GM23338 (cell line): ENCODE measurements around the gene TMEM140. TPM values are rescaled to one million over a fixed set of nuclear protein-coding genes. Genes with fewer than 3 reads are reported as not detected.

Experiments used
- ATAC-seq: fragments of 200-7000 bp; cut with Tn5 transposase; 3 replicates; pipeline ENCODE4 v1.9.1; 2020
- DNase-seq: peaks from one replicate; pipeline ENCODE4 v3.0.0-alpha.2; 2015; ENCODE audit warnings: low spot score
- H2AFZ ChIP-seq: fragments of 200-600 bp; sonication (generic); 2 replicates; pipeline ENCODE4 v1.8.0; 2016; ENCODE audit warnings: antibody characterized with exemption, mild to moderate bottlenecking, moderate library complexity
- H3F3A ChIP-seq: fragments of 200-600 bp; sonication (generic); replicated peaks from 2 replicates; pipeline ENCODE4 v1.8.0; 2017; ENCODE audit warnings: antibody characterized with exemption, mixed run types, low read depth
- H3K27ac ChIP-seq: fragments of 200-600 bp; sonication (generic); 2 replicates; pipeline ENCODE4 v1.6.1; 2016; ENCODE audit warnings: low read depth
- H3K27me3 ChIP-seq: fragments of 200-600 bp; sonication (generic); 2 replicates; pipeline ENCODE4 v1.8.0; 2016; ENCODE audit warnings: mild to moderate bottlenecking, mixed run types, moderate library complexity; ENCODE audit not compliant: insufficient read depth
- H3K36me3 ChIP-seq: fragments of 200-600 bp; sonication (generic); 2 replicates; pipeline ENCODE4 v1.8.0; 2016; ENCODE audit warnings: mild to moderate bottlenecking; ENCODE audit not compliant: insufficient read depth
- H3K4me1 ChIP-seq: fragments of 200-600 bp; sonication (generic); 2 replicates; pipeline ENCODE4 v1.8.0; 2016; ENCODE audit warnings: mild to moderate bottlenecking, moderate library complexity; ENCODE audit not compliant: insufficient read depth
- H3K4me2 ChIP-seq: fragments of 200-600 bp; sonication (generic); 2 replicates; pipeline ENCODE4 v1.7.1; 2017; ENCODE audit warnings: mixed run types
- H3K4me3 ChIP-seq: fragments of 200-600 bp; sonication (generic); 2 replicates; pipeline ENCODE4 v1.6.1; 2016; ENCODE audit warnings: mixed run types
- H3K79me2 ChIP-seq: fragments of 200-600 bp; sonication (generic); replicated peaks from 2 replicates; pipeline ENCODE4 v1.8.0; 2017; ENCODE audit warnings: mild to moderate bottlenecking; ENCODE audit not compliant: insufficient read depth
- H3K9me2 ChIP-seq: fragments of 200-600 bp; sonication (generic); 2 replicates; pipeline ENCODE4 v1.8.0; 2017; ENCODE audit not compliant: insufficient read depth
- H4K20me1 ChIP-seq: fragments of 200-600 bp; sonication (generic); replicated peaks from 2 replicates; pipeline ENCODE4 v1.8.0; 2017; ENCODE audit warnings: mild to moderate bottlenecking; ENCODE audit not compliant: insufficient read depth
- H3K27ac Mint-ChIP-seq: 2 replicates; pipeline ENCODE4 v1.8.0; 2020; ENCODE audit warnings: inconsistent platforms, mild to moderate bottlenecking, moderate library complexity, mixed read lengths
- H3K27me3 Mint-ChIP-seq: 3 replicates; pipeline ENCODE4 v1.8.0; 2022; ENCODE audit warnings: low read depth, mild to moderate bottlenecking, moderate library complexity, mixed read lengths, inconsistent platforms; ENCODE audit not compliant: insufficient read depth, poor library complexity
- H3K36me3 Mint-ChIP-seq: 3 replicates; pipeline ENCODE4 v1.8.0; 2021; ENCODE audit warnings: low read depth, mild to moderate bottlenecking, inconsistent platforms, moderate library complexity, mixed read lengths
- H3K4me1 Mint-ChIP-seq: 3 replicates; pipeline ENCODE4 v1.8.0; 2020; ENCODE audit warnings: mild to moderate bottlenecking, inconsistent platforms, mixed read lengths
- H3K4me3 Mint-ChIP-seq: 3 replicates; pipeline ENCODE4 v1.8.0; 2021; ENCODE audit warnings: moderate library complexity, mild to moderate bottlenecking, inconsistent platforms, mixed read lengths
- H3K9me3 Mint-ChIP-seq: 3 replicates; pipeline ENCODE4 v1.8.0; 2020; ENCODE audit warnings: moderate library complexity, mild to moderate bottlenecking, inconsistent platforms, mixed read lengths
- CREB1 ChIP-seq: fragments of 250-450 bp; sonication (Bioruptor Pico); IDR thresholded peaks from 2 replicates; pipeline ENCODE4 v1.5.0; 2020; ENCODE audit warnings: low read depth, mild to moderate bottlenecking, moderate library complexity
- EZH2 ChIP-seq: fragments of 200-600 bp; sonication (generic); IDR thresholded peaks from one replicate; pipeline ENCODE4 v1.8.0; 2017; ENCODE audit warnings: antibody characterized with exemption, mild to moderate bottlenecking, low read depth; ENCODE audit not compliant: unreplicated experiment
- EZH2phosphoT487 ChIP-seq: fragments of 200-600 bp; sonication (generic); IDR thresholded peaks from one replicate; pipeline ENCODE4 v1.8.1; 2018; ENCODE audit warnings: antibody characterized with exemption; ENCODE audit not compliant: unreplicated experiment
- NANOG ChIP-seq: IDR thresholded peaks from 2 replicates; pipeline ENCODE4 v1.6.1; 2016; ENCODE audit warnings: antibody characterized with exemption, borderline replicate concordance
- POLR2AphosphoS5 ChIP-seq: IDR thresholded peaks from 2 replicates; pipeline ENCODE4 v1.6.1; 2016; ENCODE audit warnings: antibody characterized with exemption, low read depth
- REST ChIP-seq: IDR thresholded peaks from one replicate; pipeline ENCODE4 v1.6.1; 2018; ENCODE audit warnings: antibody characterized with exemption; ENCODE audit not compliant: unreplicated experiment
- STAT1 ChIP-seq: IDR thresholded peaks from one replicate; pipeline ENCODE4 v1.6.1; 2016; ENCODE audit warnings: antibody characterized with exemption; ENCODE audit not compliant: unreplicated experiment
- ZNF114 ChIP-seq: fragments of 250-450 bp; sonication (Bioruptor Pico); IDR thresholded peaks from 2 replicates; pipeline ENCODE4 v1.5.0; 2020; ENCODE audit warnings: mild to moderate bottlenecking, moderate library complexity
- ZNF331 ChIP-seq: fragments of 250-450 bp; sonication (Bioruptor Pico); IDR thresholded peaks from 2 replicates; pipeline ENCODE4 v1.5.0; 2020; ENCODE audit warnings: low read depth, mild to moderate bottlenecking, moderate library complexity
- polyA plus RNA-seq: library from polyadenylated mRNA; unstranded; fragments of >200 nt; fragmentation: Nextera tagmentation; extraction: Ambion mirVana; gene quantifications from 2 replicates; pipeline ENCODE4 v1.2.1, GENCODE V29; 2016
- total RNA-seq: library from RNA; depleted of rRNA; stranded (reverse); fragments of >200 nt; shearing (Covaris generic); gene quantifications from 2 replicates; pipeline ENCODE4 v1.2.3, GENCODE V29; 2014
- TF ChIP-seq, protein P1 (sequence below), 2 experiments: fragments of 200-600 bp in 1 of 2; sonication (generic) in 1 of 2; conservative IDR thresholded peaks; 2 replicates each; pipeline versions ENCODE4 v1.5.1 to v1.6.1; 2016 to 2017; ENCODE audit warnings: antibody characterized with exemption in 2 of 2, low read depth in 2 of 2, mild to moderate bottlenecking in 2 of 2, moderate library complexity in 1 of 2

TMEM140 gene
- total and polyA plus RNA-seq, 2 experiments from 2014 or later, result 2.7 TPM; not detected in 1

GRCh38 chr7:135111379-135111778 is 36.5 kb upstream of the TMEM140 start (continued):
- TF ChIP-seq REST, result no peak
- TF ChIP-seq EZH2, result no peak
- no peak for TF ChIP-seq EZH2phosphoT487
- TF ChIP-seq POLR2AphosphoS5, result no peak
- no peak for TF ChIP-seq ZNF331 (CRISPR knock-in tag)
- TF ChIP-seq STAT1, result no peak
- TF ChIP-seq CREB1, result no peak
- no peak for TF ChIP-seq NANOG

- H3K36me3 ChIP-seq, result no peaks in the 10 kb centered on the region
- no peak for ATAC-seq
- TF ChIP-seq EZH2phosphoT487, result no peak
- TF ChIP-seq ZNF114, result no peak
- no peak for TF ChIP-seq REST
- TF ChIP-seq, protein P1, sequence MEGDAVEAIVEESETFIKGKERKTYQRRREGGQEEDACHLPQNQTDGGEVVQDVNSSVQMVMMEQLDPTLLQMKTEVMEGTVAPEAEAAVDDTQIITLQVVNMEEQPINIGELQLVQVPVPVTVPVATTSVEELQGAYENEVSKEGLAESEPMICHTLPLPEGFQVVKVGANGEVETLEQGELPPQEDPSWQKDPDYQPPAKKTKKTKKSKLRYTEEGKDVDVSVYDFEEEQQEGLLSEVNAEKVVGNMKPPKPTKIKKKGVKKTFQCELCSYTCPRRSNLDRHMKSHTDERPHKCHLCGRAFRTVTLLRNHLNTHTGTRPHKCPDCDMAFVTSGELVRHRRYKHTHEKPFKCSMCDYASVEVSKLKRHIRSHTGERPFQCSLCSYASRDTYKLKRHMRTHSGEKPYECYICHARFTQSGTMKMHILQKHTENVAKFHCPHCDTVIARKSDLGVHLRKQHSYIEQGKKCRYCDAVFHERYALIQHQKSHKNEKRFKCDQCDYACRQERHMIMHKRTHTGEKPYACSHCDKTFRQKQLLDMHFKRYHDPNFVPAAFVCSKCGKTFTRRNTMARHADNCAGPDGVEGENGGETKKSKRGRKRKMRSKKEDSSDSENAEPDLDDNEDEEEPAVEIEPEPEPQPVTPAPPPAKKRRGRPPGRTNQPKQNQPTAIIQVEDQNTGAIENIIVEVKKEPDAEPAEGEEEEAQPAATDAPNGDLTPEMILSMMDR (conservative IDR thresholded peaks at IDR 0.05; ENCODE audit: low read depth in 2 of 2), result no peak
- TF ChIP-seq STAT1, result no peak
- no peak for TF ChIP-seq EZH2
- no peak for TF ChIP-seq CREB1
These were observed 33.2 kb upstream of the TMEM140 start for GRCh38 chr7:135114622-135115021.

More at GRCh38 chr7:135114622-135115021, 33.2 kb upstream of the TMEM140 start:
- H3K4me3 ChIP-seq, result no peak overlapping the region
- peaks cover 7% of the 10 kb centered on the region; the same call in 2 of the 3 replicates for H3K9me3 Mint-ChIP-seq
- no peak overlapping the region for H2AFZ ChIP-seq
- H3K79me2 ChIP-seq, result no peaks in the 10 kb centered on the region
- H3K36me3 Mint-ChIP-seq, result peaks cover 6% of the 10 kb centered on the region; the same call in 2 of the 3 replicates
- no peak overlapping the region for H3K27ac ChIP-seq
- H3K4me1 ChIP-seq, result no peaks in the 10 kb centered on the region
- no peaks in the 10 kb centered on the region for H3K27me3 ChIP-seq
- no peaks in the 10 kb centered on the region for H4K20me1 ChIP-seq
- H3K9me2 ChIP-seq, result peaks cover 3% of the 10 kb centered on the region
- no peak overlapping the region for H3K4me2 ChIP-seq
- no peak for DNase-seq
- no peaks in the 10 kb centered on the region for H3F3A ChIP-seq
- H3K27ac Mint-ChIP-seq, result no peak overlapping the region
- H3K4me1 Mint-ChIP-seq, result no peaks in the 10 kb centered on the region
- H3K4me3 Mint-ChIP-seq, result no peak overlapping the region
- H3K27me3 Mint-ChIP-seq, result peaks cover 2% of the 10 kb centered on the region
